ENCODE data around the gene DOCK8.
"Not testable (repeated sequence)": the region's sequence is repeated elsewhere in the genome, so short reads cannot be mapped to it uniquely, and the experiment has no call there.

The DOCK8 gene

DNA sequence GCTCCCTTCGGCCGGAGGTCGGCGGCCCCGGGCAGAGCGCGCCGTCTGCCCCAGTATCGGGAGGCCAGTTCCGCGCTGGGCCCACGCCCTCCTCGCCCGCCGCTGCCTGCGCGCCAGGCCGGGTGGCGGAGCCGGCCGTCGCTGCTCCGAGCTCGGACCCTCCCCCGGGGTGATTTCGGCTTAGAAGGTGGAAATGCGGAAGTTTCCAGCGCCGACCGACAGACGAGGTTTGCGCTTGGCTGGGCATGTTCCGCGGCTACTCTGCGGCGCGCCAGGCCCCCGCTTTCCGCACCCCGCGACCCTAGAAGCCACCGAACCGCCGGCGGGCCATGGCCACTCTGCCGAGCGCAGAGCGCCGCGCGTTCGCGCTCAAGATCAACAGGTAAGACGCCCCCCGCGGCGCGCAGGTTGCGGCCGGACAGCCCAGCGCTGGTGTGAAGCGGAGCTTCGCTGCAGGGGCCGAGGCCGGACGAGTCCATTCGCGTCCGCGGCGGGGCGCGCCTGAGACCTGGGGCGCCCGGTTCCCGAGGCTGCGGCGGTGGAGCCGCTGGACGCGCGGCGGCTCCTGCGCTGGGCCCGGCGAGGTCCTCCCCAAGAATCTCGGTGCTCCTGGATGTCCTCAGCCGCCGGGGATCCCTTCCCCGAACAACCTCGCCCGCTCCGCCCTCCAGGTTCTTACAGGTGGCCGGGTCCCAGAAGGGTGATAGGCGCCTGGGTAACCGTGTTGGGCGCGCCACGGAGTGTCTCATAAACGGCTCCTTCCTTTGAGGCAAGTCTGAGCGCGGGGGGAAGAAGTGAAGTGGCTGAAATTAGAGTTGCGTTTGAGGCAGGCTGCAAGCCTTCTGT lies at the start of gene DOCK8:
Gene DOCK8, plus strand, starts transcription at position 218 of the 846 bp plus-strand sequence. Its CDS starts 112 bp downstream, at position 330.
- peak; percentile 5 to 45 for DNase-seq (ENCODE audit: low read depth in 2 of 2)

GRCh38 chr9:169757-170156 lies 44.9 kb upstream of the DOCK8 start:
- DNase-seq (ENCODE audit: low read depth in 2 of 2): not testable (repeated sequence)

DNA sequence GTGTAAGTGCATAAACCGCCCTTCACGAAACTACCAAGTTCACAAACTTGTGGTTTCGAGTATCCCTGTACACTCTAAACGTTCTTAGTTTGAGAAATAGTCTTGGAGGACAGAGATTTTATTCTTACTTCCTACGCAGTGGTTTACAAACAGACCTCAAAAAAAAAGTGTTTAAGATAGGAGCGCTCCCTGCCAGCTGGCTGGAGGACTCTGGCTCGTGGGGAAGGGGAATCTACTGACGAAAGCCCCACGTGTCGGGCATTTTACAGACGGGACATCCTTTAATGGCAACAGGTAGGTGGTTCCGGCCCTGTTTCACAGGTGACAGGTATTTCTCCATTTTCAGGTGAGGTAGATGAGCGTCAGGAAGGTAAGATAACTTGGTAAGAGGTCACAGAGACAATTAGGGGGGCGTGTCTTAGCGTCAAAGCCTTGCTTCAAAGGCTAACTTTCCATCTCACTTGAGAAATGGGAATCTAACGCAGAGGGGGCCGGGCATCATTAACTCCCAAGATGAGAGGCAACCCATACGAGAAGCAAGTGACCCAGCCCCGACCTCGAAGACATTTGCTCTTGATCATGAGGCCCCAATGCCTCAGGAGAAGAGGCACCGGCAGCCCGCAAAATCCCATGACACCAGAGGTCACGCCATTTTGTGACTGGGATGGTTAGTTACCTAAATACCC lies 36.4 kb upstream of the DOCK8 start:
- DNase-seq (ENCODE audit: low read depth in 2 of 2): not testable (repeated sequence)

DNA sequence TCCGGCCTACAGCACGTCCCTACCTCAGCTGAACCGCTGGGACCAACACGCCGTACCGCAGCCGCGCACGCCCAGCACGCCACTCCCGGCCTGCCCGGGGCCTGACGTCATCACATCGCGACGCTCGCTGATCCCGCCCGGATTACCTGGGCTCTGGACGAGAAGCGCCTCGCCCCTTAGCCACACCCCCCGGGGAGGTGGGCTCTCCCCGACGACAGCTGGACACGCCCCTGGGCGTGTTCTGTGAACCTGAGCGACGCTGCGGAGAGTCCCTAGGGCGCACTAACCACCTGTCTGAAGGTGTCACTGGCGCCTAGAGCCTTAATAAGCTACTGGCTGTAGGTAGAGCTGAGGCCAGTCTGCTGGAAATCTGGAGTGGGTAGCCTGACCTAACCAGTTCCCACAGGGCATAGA lies 35.7 kb upstream of the DOCK8 start, which contains the start of gene ZNG1A:
Gene ZNG1A, minus strand, starts transcription at position 87 of the 414 bp plus-strand sequence. CDS start 87 bp downstream, outside the sequence.
- DNase-seq (ENCODE audit: low read depth in 2 of 2): peak; percentile 51 to 64

DNA sequence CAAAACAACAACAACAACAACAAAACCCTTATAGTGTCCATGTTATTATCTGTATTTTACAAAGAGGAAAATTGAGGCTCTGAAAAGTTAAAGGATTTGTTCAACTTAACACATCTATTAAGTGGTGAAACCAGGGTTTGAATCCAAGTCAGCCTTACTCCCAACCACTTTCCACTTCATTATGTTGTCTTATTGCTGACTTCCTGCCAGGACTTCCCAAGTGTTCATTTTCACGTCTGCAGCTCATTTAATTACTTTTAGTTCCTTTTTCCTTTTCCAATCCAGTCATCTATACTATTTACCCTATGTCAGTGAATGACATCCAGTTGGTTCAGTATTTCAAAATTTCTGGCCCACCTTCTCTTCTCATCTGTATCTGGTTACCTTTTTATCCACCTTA lies 15.1 kb upstream of the DOCK8 start:
- DNase-seq (ENCODE audit: low read depth in 2 of 2): not testable (repeated sequence)

- DNase-seq (ENCODE audit: low read depth in 2 of 2): no peak
Measured at GRCh38 chr9:206481-206880, 8.2 kb upstream of the DOCK8 start.

- no peak for DNase-seq (ENCODE audit: low read depth in 2 of 2)
Measured at GRCh38 chr9:209143-209758, 5.4 kb upstream of the DOCK8 start.

- DNase-seq (ENCODE audit: low read depth in 2 of 2): no peak
Measured at GRCh38 chr9:211036-211435, 3.6 kb upstream of the DOCK8 start.

- DNase-seq (ENCODE audit: low read depth in 2 of 2): no peak
Measured at GRCh38 chr9:211557-211956, 3.1 kb upstream of the DOCK8 start.

DNA sequence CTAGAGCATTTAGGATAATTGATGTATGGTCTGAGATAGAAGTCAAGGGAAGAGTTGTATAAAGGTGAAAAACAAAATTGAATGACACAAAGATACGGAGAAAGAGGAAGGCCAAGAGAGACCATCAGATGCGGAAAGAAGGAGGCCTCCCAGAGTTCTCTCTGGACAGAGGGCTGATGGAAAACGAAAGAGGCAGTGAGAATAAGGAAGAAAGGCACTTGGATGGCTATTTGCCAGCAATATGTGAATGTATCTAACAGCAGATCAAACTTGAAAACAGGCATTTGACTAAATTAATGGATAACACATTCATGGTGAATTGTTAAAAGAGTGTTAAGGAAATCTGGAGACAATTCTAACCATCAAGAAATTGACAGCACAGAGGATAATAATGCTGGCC lies 2.4 kb upstream of the DOCK8 start:
- DNase-seq (ENCODE audit: low read depth in 2 of 2): no peak

GRCh38 chr9:213901-214300 lies 764 bp upstream of the DOCK8 start:
- not testable (repeated sequence) for DNase-seq (ENCODE audit: low read depth in 2 of 2)

DNA sequence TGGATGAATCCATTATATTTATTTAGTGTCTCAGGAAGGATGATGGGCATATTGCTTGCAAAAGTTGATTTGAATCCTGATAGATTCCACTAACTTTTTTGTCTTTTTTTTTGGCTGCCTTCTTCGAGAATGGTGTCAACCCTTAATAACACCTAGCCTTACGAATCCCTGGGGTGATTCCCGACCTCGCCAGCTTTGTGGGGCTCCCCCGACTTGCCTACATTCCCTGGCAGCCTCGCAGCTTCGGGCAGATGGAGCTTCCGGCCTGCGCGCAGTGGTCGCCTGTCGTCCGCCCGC lies 366 bp upstream of the DOCK8 start:
- no peak for DNase-seq (ENCODE audit: low read depth in 2 of 2)

GRCh38 chr9:215631-216155 lies 1.0 kb downstream of the DOCK8 start:
- DNase-seq (ENCODE audit: low read depth in 2 of 2): no peak

GRCh38 chr9:216866-217265 lies 2.2 kb downstream of the DOCK8 start:
- no peak for DNase-seq (ENCODE audit: low read depth in 2 of 2)

DNA sequence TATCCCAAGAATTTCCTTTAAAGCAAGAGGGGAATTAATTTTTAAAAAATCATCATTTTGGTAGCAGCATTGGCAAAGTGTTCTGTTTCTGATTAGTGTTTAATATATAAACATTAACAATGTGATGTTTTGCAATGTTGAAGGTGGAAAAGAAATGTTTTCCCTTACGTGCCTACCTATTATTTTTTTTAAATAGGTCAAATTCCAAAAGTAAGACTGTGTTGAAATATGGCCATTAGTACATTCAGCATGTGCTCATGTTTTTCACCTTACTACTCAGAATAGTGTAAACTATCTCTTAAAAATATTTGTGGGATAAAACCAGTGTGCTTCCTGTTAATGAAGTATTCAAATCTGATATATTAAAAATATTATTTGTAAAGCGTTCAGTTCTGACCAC lies 3.3 kb downstream of the DOCK8 start:
- DNase-seq (ENCODE audit: low read depth in 2 of 2): no peak

DNA sequence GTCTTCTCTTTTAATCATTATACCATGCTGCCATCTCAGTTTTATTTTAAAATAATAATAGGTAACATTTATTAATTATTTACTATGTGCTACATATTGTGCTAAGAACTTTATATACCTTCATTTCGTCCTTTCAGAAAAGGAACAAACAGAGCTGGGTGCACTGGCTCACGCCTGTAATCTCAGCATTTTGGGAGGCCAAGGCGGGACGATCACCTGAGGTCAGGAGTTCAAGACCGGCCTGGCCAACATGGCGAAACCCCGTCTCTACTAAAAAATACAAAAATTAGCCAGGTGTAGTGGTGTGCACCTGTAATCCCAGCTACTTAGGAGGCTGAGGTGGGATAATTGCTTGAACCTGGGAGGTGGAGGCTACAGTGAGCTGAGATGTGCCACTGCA lies 4.4 kb downstream of the DOCK8 start:
- DNase-seq (ENCODE audit: low read depth in 2 of 2): not testable (repeated sequence)

GRCh38 chr9:219670-220365 lies 5.2 kb downstream of the DOCK8 start:
- no peak for DNase-seq (ENCODE audit: low read depth in 2 of 2)

- DNase-seq (ENCODE audit: low read depth in 2 of 2): no peak
Measured at GRCh38 chr9:221989-222776, 7.5 kb downstream of the DOCK8 start.

DNA sequence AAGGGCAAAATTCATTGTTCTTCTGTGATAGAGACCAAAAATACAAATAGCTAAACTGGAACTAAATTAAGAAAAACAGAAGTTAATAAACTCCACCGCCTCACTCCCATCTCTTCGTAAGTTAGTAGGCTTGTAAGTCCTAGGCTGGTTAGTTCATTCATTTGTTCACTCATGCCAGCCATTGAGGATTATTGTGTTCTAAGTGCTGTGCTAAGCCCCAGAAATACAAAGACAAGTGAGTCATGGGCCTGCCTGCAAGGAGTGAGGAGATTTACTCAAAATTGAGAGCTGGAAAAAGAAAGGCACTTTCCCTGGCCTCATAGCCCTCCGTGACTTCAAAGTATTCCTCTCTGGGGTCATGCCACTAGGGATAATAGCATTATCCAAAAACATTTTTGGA lies 8.5 kb downstream of the DOCK8 start:
- DNase-seq (ENCODE audit: low read depth in 2 of 2): no peak

DNA sequence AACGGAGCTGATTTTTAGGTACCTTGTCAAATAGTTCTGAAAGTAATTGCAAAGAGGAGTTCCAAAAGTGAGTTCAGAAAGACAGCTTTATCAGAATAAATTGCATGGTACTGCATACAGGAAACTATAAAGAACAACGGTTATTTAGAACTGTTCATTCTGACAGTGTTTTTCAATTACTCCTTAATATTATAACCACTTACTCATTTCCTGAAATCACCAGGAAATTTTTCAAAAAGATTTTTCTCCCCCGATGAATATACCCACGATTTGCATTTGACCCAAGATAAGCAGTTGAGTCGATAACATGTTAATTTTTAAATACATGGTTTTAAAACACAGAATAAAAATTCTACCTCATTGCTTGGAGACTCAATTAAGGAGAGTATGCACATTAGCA lies 9.4 kb downstream of the DOCK8 start:
- DNase-seq (ENCODE audit: low read depth in 2 of 2): no peak

All from stimulated activated CD4-positive, alpha-beta T cell treated with anti-CD3 and anti-CD28 coated beads, Interleukin-12 subunit alpha, Interleukin-12 subunit beta, amount 100 ng/mL, for 24 hours (primary cell).